Measurements from ENCODE around the gene NSD2. TPM values are rescaled to one million over a fixed set of nuclear protein-coding genes. Genes with fewer than 3 reads are reported as not detected.

The NSD2 gene
- total and polyA plus RNA-seq, 2 donors (not counting 1 experiment from before 2014, with no cell fraction given) = 14.2 to 64.8 TPM

- intact Hi-C loops (cut with micrococcal nuclease) = no loop called here
- no peaks in the 10 kb centered on the region for H3K9me3 ChIP-seq (ENCODE audit: control extremely low read depth in 1 of 3, control insufficient read depth in 2 of 3, insufficient read depth in 1 of 3, low read length in 2 of 3)
- 90% methylated on average over 21 of the region's 22 CpGs for WGBS (ENCODE audit: insufficient coverage)
- TF ChIP-seq EZH2 (IDR thresholded peaks at IDR 0.05; ENCODE audit: borderline replicate concordance, insufficient read depth, low read depth, low read length, poor library complexity, severe bottlenecking) (no peak), CTCF (IDR thresholded peaks at IDR 0.05) (no peak)
- no peak for DNase-seq
- no peak for ATAC-seq (ENCODE audit: low read depth)
- no peak overlapping the region for H3K4me3 Mint-ChIP-seq
- H3K36me3 ChIP-seq (replicated peaks in 1 of 2; ENCODE audit: control extremely low read depth in 1 of 2, control insufficient read depth in 1 of 2, extremely low read depth in 1 of 2, insufficient read depth in 2 of 2, low read length in 1 of 2) = peaks cover 3 to 85% of the 10 kb centered on the region in 2 experiments
- no peaks in the 10 kb centered on the region for H3K27me3 Mint-ChIP-seq
- H3K27ac Mint-ChIP-seq = no peak overlapping the region
- no peaks in the 10 kb centered on the region for H3K9me3 Mint-ChIP-seq (ENCODE audit: insufficient read depth)
- ChIA-PET CTCF (no interaction called here), POLR2A (no interaction called here)
- no peak overlapping the region for H2AFZ ChIP-seq (ENCODE audit: insufficient read depth, low read depth, low read length, poor library complexity, severe bottlenecking)
- peaks cover 41% of the 10 kb centered on the region for H4K20me1 ChIP-seq (ENCODE audit: control insufficient read depth, insufficient read depth, low read length, poor library complexity, severe bottlenecking)
- H3K4me1 ChIP-seq (ENCODE audit: control insufficient read depth in 2 of 2, insufficient read depth in 2 of 2, low read length in 2 of 2) = no peaks in the 10 kb centered on the region
- no peak overlapping the region for H3K4me2 ChIP-seq (replicated peaks; ENCODE audit: low read depth, low read length, poor library complexity, severe bottlenecking)
- H3K4me1 Mint-ChIP-seq = no peaks in the 10 kb centered on the region
- no peak overlapping the region for H3K9ac ChIP-seq (ENCODE audit: low read length)
- no peak overlapping the region for H3K4me3 ChIP-seq (ENCODE audit: control extremely low read depth in 1 of 5, extremely low read depth in 1 of 5, insufficient read depth in 1 of 5, low read depth in 2 of 5, low read length in 4 of 5)
- no peak overlapping the region for H3K27ac ChIP-seq (ENCODE audit: low read length in 2 of 2)
- no peaks in the 10 kb centered on the region for H3K27me3 ChIP-seq (replicated peaks in 1 of 4; ENCODE audit: control extremely low read depth in 1 of 4, control insufficient read depth in 3 of 4, insufficient read depth in 4 of 4, low read length in 3 of 4)
- peaks cover 22% of the 10 kb centered on the region for H3K79me2 ChIP-seq (ENCODE audit: control insufficient read depth, insufficient read depth, low read length)
Measured at GRCh38 chr4:1986578-1987210, 115.5 kb downstream of the NSD2 start.

- ATAC-seq (ENCODE audit: low read depth) (no peak), DNase-seq (no peak)
- no peaks in the 10 kb centered on the region for H3K9me3 Mint-ChIP-seq (ENCODE audit: insufficient read depth)
- peaks cover under 1 to 82% of the 10 kb centered on the region in 2 experiments for H3K36me3 ChIP-seq (replicated peaks in 1 of 2; ENCODE audit: control extremely low read depth in 1 of 2, control insufficient read depth in 1 of 2, extremely low read depth in 1 of 2, insufficient read depth in 2 of 2, low read length in 1 of 2)
- H3K4me1 Mint-ChIP-seq = no peaks in the 10 kb centered on the region
- no peak overlapping the region for H3K4me3 Mint-ChIP-seq
- no peak overlapping the region for H2AFZ ChIP-seq (ENCODE audit: insufficient read depth, low read depth, low read length, poor library complexity, severe bottlenecking)
- H3K27me3 Mint-ChIP-seq = no peaks in the 10 kb centered on the region
- H3K4me2 ChIP-seq (replicated peaks; ENCODE audit: low read depth, low read length, poor library complexity, severe bottlenecking) = no peak overlapping the region
- H3K4me3 ChIP-seq (ENCODE audit: control extremely low read depth in 1 of 5, extremely low read depth in 1 of 5, insufficient read depth in 1 of 5, low read depth in 2 of 5, low read length in 4 of 5) = no peak overlapping the region
- ChIA-PET CTCF (no interaction called here), POLR2A (no interaction called here)
- peaks cover 28% of the 10 kb centered on the region for H3K79me2 ChIP-seq (ENCODE audit: control insufficient read depth, insufficient read depth, low read length)
- no peak overlapping the region for H3K27ac Mint-ChIP-seq
- H4K20me1 ChIP-seq (ENCODE audit: control insufficient read depth, insufficient read depth, low read length, poor library complexity, severe bottlenecking) = peaks cover 47% of the 10 kb centered on the region
- WGBS (ENCODE audit: insufficient coverage) = 97% methylated on average over 19 of the region's 19 CpGs
- no peaks in the 10 kb centered on the region for H3K9me3 ChIP-seq (ENCODE audit: control extremely low read depth in 1 of 3, control insufficient read depth in 2 of 3, insufficient read depth in 1 of 3, low read length in 2 of 3)
- no peak overlapping the region for H3K9ac ChIP-seq (ENCODE audit: low read length)
- no peaks in the 10 kb centered on the region for H3K4me1 ChIP-seq (ENCODE audit: control insufficient read depth in 2 of 2, insufficient read depth in 2 of 2, low read length in 2 of 2)
- intact Hi-C loops (cut with micrococcal nuclease) = no loop called here
- TF ChIP-seq EZH2 (IDR thresholded peaks at IDR 0.05; ENCODE audit: borderline replicate concordance, insufficient read depth, low read depth, low read length, poor library complexity, severe bottlenecking) (no peak), CTCF (IDR thresholded peaks at IDR 0.05) (no peak)
- no peak overlapping the region for H3K27ac ChIP-seq (ENCODE audit: low read length in 2 of 2)
- no peaks in the 10 kb centered on the region for H3K27me3 ChIP-seq (replicated peaks in 1 of 4; ENCODE audit: control extremely low read depth in 1 of 4, control insufficient read depth in 3 of 4, insufficient read depth in 4 of 4, low read length in 3 of 4)
Measured at GRCh38 chr4:1987296-1987695, 116.1 kb downstream of the NSD2 start.
